ENCODE measurements around the gene ABI3. TPM values are rescaled to one million over a fixed set of nuclear protein-coding genes. Genes with fewer than 3 reads are reported as not detected.

ABI3 gene
- total and polyA plus RNA-seq, 9 of the 15 experiments (the other 6 are each of a cell fraction or from before 2014, with no cell fraction given): not detected

GRCh38 chr17:49193513-49194296 lies 16.8 kb upstream of the ABI3 start (continued):
- TF ChIP-seq, protein P1, sequence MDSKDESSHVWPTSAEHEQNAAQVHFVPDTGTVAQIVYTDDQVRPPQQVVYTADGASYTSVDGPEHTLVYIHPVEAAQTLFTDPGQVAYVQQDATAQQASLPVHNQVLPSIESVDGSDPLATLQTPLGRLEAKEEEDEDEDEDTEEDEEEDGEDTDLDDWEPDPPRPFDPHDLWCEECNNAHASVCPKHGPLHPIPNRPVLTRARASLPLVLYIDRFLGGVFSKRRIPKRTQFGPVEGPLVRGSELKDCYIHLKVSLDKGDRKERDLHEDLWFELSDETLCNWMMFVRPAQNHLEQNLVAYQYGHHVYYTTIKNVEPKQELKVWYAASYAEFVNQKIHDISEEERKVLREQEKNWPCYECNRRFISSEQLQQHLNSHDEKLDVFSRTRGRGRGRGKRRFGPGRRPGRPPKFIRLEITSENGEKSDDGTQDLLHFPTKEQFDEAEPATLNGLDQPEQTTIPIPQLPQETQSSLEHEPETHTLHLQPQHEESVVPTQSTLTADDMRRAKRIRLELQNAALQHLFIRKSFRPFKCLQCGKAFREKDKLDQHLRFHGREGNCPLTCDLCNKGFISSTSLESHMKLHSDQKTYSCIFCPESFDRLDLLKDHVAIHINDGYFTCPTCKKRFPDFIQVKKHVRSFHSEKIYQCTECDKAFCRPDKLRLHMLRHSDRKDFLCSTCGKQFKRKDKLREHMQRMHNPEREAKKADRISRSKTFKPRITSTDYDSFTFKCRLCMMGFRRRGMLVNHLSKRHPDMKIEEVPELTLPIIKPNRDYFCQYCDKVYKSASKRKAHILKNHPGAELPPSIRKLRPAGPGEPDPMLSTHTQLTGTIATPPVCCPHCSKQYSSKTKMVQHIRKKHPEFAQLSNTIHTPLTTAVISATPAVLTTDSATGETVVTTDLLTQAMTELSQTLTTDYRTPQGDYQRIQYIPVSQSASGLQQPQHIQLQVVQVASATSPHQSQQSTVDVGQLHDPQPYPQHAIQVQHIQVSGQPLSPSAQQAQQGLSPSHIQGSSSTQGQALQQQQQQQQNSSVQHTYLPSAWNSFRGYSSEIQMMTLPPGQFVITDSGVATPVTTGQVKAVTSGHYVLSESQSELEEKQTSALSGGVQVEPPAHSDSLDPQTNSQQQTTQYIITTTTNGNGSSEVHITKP (IDR thresholded peaks at IDR 0.05; ENCODE audit: partially characterized antibody): no peak
- no peak for TF ChIP-seq BDP1 (IDR thresholded peaks at IDR 0.05; ENCODE audit: insufficient read depth, insufficient read length)
- no peak for TF ChIP-seq MBD2 (IDR thresholded peaks at IDR 0.05; ENCODE audit: borderline replicate concordance, low read depth)
- TF ChIP-seq HNRNPLL (IDR thresholded peaks at IDR 0.05; ENCODE audit: low read depth, low read length, poor library complexity, severe bottlenecking): no peak
- TF ChIP-seq MECOM (CRISPR knock-in tag; IDR thresholded peaks at IDR 0.05): no peak
- TF ChIP-seq HOMEZ (CRISPR knock-in tag; IDR thresholded peaks at IDR 0.05): no peak
- no peak for TF ChIP-seq POLR2AphosphoS2 (IDR thresholded peaks at IDR 0.05; ENCODE audit: low read length)
- TF ChIP-seq ZC3H11A (IDR thresholded peaks at IDR 0.05; ENCODE audit: low read depth, low read length): no peak
- no peak for TF ChIP-seq SRF (CRISPR knock-in tag; IDR thresholded peaks at IDR 0.05)
- TF ChIP-seq GTF2A2 (tag; IDR thresholded peaks at IDR 0.05): 0 out of 2 replicates have a peak, but pooled peaks have one; percentile 59
- TF ChIP-seq, protein P2, sequence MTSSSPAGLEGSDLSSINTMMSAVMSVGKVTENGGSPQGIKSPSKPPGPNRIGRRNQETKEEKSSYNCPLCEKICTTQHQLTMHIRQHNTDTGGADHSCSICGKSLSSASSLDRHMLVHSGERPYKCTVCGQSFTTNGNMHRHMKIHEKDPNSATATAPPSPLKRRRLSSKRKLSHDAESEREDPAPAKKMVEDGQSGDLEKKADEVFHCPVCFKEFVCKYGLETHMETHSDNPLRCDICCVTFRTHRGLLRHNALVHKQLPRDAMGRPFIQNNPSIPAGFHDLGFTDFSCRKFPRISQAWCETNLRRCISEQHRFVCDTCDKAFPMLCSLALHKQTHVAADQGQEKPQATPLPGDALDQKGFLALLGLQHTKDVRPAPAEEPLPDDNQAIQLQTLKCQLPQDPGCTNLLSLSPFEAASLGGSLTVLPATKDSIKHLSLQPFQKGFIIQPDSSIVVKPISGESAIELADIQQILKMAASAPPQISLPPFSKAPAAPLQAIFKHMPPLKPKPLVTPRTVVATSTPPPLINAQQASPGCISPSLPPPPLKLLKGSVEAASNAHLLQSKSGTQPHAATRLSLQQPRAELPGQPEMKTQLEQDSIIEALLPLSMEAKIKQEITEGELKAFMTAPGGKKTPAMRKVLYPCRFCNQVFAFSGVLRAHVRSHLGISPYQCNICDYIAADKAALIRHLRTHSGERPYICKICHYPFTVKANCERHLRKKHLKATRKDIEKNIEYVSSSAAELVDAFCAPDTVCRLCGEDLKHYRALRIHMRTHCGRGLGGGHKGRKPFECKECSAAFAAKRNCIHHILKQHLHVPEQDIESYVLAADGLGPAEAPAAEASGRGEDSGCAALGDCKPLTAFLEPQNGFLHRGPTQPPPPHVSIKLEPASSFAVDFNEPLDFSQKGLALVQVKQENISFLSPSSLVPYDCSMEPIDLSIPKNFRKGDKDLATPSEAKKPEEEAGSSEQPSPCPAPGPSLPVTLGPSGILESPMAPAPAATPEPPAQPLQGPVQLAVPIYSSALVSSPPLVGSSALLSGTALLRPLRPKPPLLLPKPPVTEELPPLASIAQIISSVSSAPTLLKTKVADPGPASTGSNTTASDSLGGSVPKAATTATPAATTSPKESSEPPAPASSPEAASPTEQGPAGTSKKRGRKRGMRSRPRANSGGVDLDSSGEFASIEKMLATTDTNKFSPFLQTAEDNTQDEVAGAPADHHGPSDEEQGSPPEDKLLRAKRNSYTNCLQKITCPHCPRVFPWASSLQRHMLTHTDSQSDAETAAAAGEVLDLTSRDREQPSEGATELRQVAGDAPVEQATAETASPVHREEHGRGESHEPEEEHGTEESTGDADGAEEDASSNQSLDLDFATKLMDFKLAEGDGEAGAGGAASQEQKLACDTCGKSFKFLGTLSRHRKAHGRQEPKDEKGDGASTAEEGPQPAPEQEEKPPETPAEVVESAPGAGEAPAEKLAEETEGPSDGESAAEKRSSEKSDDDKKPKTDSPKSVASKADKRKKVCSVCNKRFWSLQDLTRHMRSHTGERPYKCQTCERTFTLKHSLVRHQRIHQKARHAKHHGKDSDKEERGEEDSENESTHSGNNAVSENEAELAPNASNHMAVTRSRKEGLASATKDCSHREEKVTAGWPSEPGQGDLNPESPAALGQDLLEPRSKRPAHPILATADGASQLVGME (CRISPR knock-in tag; IDR thresholded peaks at IDR 0.05): no peak
- no peak for TF ChIP-seq SPI1 (IDR thresholded peaks at IDR 0.05; ENCODE audit: borderline replicate concordance, low read depth, low read length)
- no peak for TF ChIP-seq MLX (CRISPR knock-in tag; conservative IDR thresholded peaks at IDR 0.05)
- no peak for TF ChIP-seq CBFA2T3 (IDR thresholded peaks at IDR 0.05)

All from K562 (cell line).